GM23338 (cell line): ENCODE results near the gene CHST2. TPM values are rescaled to one million over a fixed set of nuclear protein-coding genes. Genes with fewer than 3 reads are reported as not detected.

Source experiments
- ATAC-seq: fragments of 200-7000 bp; cut with Tn5 transposase; 3 replicates; pipeline ENCODE4 v1.9.1; 2020
- DNase-seq: peaks from one replicate; pipeline ENCODE4 v3.0.0-alpha.2; 2015; ENCODE audit warnings: low spot score
- H2AFZ ChIP-seq: fragments of 200-600 bp; sonication (generic); 2 replicates; pipeline ENCODE4 v1.8.0; 2016; ENCODE audit warnings: antibody characterized with exemption, mild to moderate bottlenecking, moderate library complexity
- H3F3A ChIP-seq: fragments of 200-600 bp; sonication (generic); replicated peaks from 2 replicates; pipeline ENCODE4 v1.8.0; 2017; ENCODE audit warnings: antibody characterized with exemption, mixed run types, low read depth
- H3K27ac ChIP-seq: fragments of 200-600 bp; sonication (generic); 2 replicates; pipeline ENCODE4 v1.6.1; 2016; ENCODE audit warnings: low read depth
- H3K27me3 ChIP-seq: fragments of 200-600 bp; sonication (generic); 2 replicates; pipeline ENCODE4 v1.8.0; 2016; ENCODE audit warnings: mild to moderate bottlenecking, mixed run types, moderate library complexity; ENCODE audit not compliant: insufficient read depth
- H3K36me3 ChIP-seq: fragments of 200-600 bp; sonication (generic); 2 replicates; pipeline ENCODE4 v1.8.0; 2016; ENCODE audit warnings: mild to moderate bottlenecking; ENCODE audit not compliant: insufficient read depth
- H3K4me1 ChIP-seq: fragments of 200-600 bp; sonication (generic); 2 replicates; pipeline ENCODE4 v1.8.0; 2016; ENCODE audit warnings: mild to moderate bottlenecking, moderate library complexity; ENCODE audit not compliant: insufficient read depth
- H3K4me2 ChIP-seq: fragments of 200-600 bp; sonication (generic); 2 replicates; pipeline ENCODE4 v1.7.1; 2017; ENCODE audit warnings: mixed run types
- H3K4me3 ChIP-seq: fragments of 200-600 bp; sonication (generic); 2 replicates; pipeline ENCODE4 v1.6.1; 2016; ENCODE audit warnings: mixed run types
- H3K79me2 ChIP-seq: fragments of 200-600 bp; sonication (generic); replicated peaks from 2 replicates; pipeline ENCODE4 v1.8.0; 2017; ENCODE audit warnings: mild to moderate bottlenecking; ENCODE audit not compliant: insufficient read depth
- H3K9me2 ChIP-seq: fragments of 200-600 bp; sonication (generic); 2 replicates; pipeline ENCODE4 v1.8.0; 2017; ENCODE audit not compliant: insufficient read depth
- H4K20me1 ChIP-seq: fragments of 200-600 bp; sonication (generic); replicated peaks from 2 replicates; pipeline ENCODE4 v1.8.0; 2017; ENCODE audit warnings: mild to moderate bottlenecking; ENCODE audit not compliant: insufficient read depth
- H3K27ac Mint-ChIP-seq: 2 replicates; pipeline ENCODE4 v1.8.0; 2020; ENCODE audit warnings: inconsistent platforms, mild to moderate bottlenecking, moderate library complexity, mixed read lengths
- H3K27me3 Mint-ChIP-seq: 3 replicates; pipeline ENCODE4 v1.8.0; 2022; ENCODE audit warnings: low read depth, mild to moderate bottlenecking, moderate library complexity, mixed read lengths, inconsistent platforms; ENCODE audit not compliant: insufficient read depth, poor library complexity
- H3K36me3 Mint-ChIP-seq: 3 replicates; pipeline ENCODE4 v1.8.0; 2021; ENCODE audit warnings: low read depth, mild to moderate bottlenecking, inconsistent platforms, moderate library complexity, mixed read lengths
- H3K4me1 Mint-ChIP-seq: 3 replicates; pipeline ENCODE4 v1.8.0; 2020; ENCODE audit warnings: mild to moderate bottlenecking, inconsistent platforms, mixed read lengths
- H3K4me3 Mint-ChIP-seq: 3 replicates; pipeline ENCODE4 v1.8.0; 2021; ENCODE audit warnings: moderate library complexity, mild to moderate bottlenecking, inconsistent platforms, mixed read lengths
- H3K9me3 Mint-ChIP-seq: 3 replicates; pipeline ENCODE4 v1.8.0; 2020; ENCODE audit warnings: moderate library complexity, mild to moderate bottlenecking, inconsistent platforms, mixed read lengths
- CTCF ChIP-seq, 2 experiments: fragments of 200-600 bp in 1 of 2; sonication (generic) in 1 of 2; conservative IDR thresholded peaks; 2 replicates each; pipeline versions ENCODE4 v1.5.1 to v1.6.1; 2016 to 2017; ENCODE audit warnings: antibody characterized with exemption in 2 of 2, low read depth in 2 of 2, mild to moderate bottlenecking in 2 of 2, moderate library complexity in 1 of 2
- EZH2phosphoT487 ChIP-seq: fragments of 200-600 bp; sonication (generic); IDR thresholded peaks from one replicate; pipeline ENCODE4 v1.8.1; 2018; ENCODE audit warnings: antibody characterized with exemption; ENCODE audit not compliant: unreplicated experiment
- JUNB ChIP-seq: IDR thresholded peaks from one replicate; pipeline ENCODE4 v1.6.1; 2016; ENCODE audit warnings: antibody characterized with exemption; ENCODE audit not compliant: unreplicated experiment
- NANOG ChIP-seq: IDR thresholded peaks from 2 replicates; pipeline ENCODE4 v1.6.1; 2016; ENCODE audit warnings: antibody characterized with exemption, borderline replicate concordance
- REST ChIP-seq: IDR thresholded peaks from one replicate; pipeline ENCODE4 v1.6.1; 2018; ENCODE audit warnings: antibody characterized with exemption; ENCODE audit not compliant: unreplicated experiment
- polyA plus RNA-seq: library from polyadenylated mRNA; unstranded; fragments of >200 nt; fragmentation: Nextera tagmentation; extraction: Ambion mirVana; gene quantifications from 2 replicates; pipeline ENCODE4 v1.2.1, GENCODE V29; 2016
- total RNA-seq: library from RNA; depleted of rRNA; stranded (reverse); fragments of >200 nt; shearing (Covaris generic); gene quantifications from 2 replicates; pipeline ENCODE4 v1.2.3, GENCODE V29; 2014

The CHST2 gene
- total and polyA plus RNA-seq, 2 experiments from 2014 or later = 4.1 to 28.3 TPM

GRCh38 chr3:143118630-143119008 is 952 bp upstream of the CHST2 start:
- Mint-ChIP-seq H3K27me3 (peaks cover 21% of the 10 kb centered on the region), H3K4me1 (peaks cover 23% of the 10 kb centered on the region), H3K4me3 (peak overlapping the region; percentile 91), H3K36me3 (peaks cover 16% of the 10 kb centered on the region), H3K9me3 (no peaks in the 10 kb centered on the region), H3K27ac (peak overlapping the region; percentile 80; the same call in 1 of the 2 replicates)
- Histone ChIP-seq H3K4me1 (peaks cover 6% of the 10 kb centered on the region), H2AFZ (peak overlapping the region; percentile 95), H3K36me3 (no peaks in the 10 kb centered on the region; the same call in 1 of the 2 replicates), H3K4me2 (peak overlapping the region; percentile 97), H3K4me3 (peak overlapping the region; percentile 81), H3K79me2 (no peaks in the 10 kb centered on the region), H3K27ac (no peak overlapping the region; the same call in 1 of the 2 replicates), H4K20me1 (no peaks in the 10 kb centered on the region; the same call in 1 of the 2 replicates), H3K9me2 (no peaks in the 10 kb centered on the region), H3K27me3 (peaks cover 33% of the 10 kb centered on the region), H3F3A (no peaks in the 10 kb centered on the region)
- no peak for ATAC-seq
- peak; percentile 39 for DNase-seq
- TF ChIP-seq REST = no peak
- TF ChIP-seq EZH2phosphoT487 = no peak
- no peak for TF ChIP-seq JUNB

- Histone ChIP-seq H3F3A (no peaks in the 10 kb centered on the region), H3K27ac (no peak overlapping the region), H3K9me2 (no peaks in the 10 kb centered on the region), H3K4me2 (peak overlapping the region; percentile 97), H3K36me3 (no peaks in the 10 kb centered on the region; the same call in 1 of the 2 replicates), H3K4me1 (peaks cover 13% of the 10 kb centered on the region), H2AFZ (peak overlapping the region; percentile 84), H3K4me3 (peak overlapping the region; percentile 81), H4K20me1 (peaks cover 2% of the 10 kb centered on the region; the same call in 1 of the 2 replicates), H3K27me3 (peaks cover 33% of the 10 kb centered on the region), H3K79me2 (no peaks in the 10 kb centered on the region)
- peak; percentile 70 for DNase-seq
- peak; percentile 24 for ATAC-seq
- TF ChIP-seq CTCF (conservative IDR thresholded peaks at IDR 0.05; ENCODE audit: low read depth in 2 of 2) (peak in 1 of 2 experiments; percentile 13; a peak in 1 of 4 replicates), NANOG (no peak)
- Mint-ChIP-seq H3K4me3 (peak overlapping the region; percentile 84), H3K36me3 (peaks cover 16% of the 10 kb centered on the region), H3K27ac (no peak overlapping the region), H3K4me1 (peaks cover 31% of the 10 kb centered on the region), H3K27me3 (peaks cover 21% of the 10 kb centered on the region), H3K9me3 (no peaks in the 10 kb centered on the region)
Observed at GRCh38 chr3:143119974-143120715, 574 bp downstream of the CHST2 start.
